IPS-NIHi11 (cell line): ENCODE data around the gene SSH3.

Experiments used
- DNase-seq: peaks from one replicate; pipeline ENCODE4 v3.0.0; 2012; ENCODE audit warnings: mixed read lengths, low spot score

SSH3 gene

DNA sequence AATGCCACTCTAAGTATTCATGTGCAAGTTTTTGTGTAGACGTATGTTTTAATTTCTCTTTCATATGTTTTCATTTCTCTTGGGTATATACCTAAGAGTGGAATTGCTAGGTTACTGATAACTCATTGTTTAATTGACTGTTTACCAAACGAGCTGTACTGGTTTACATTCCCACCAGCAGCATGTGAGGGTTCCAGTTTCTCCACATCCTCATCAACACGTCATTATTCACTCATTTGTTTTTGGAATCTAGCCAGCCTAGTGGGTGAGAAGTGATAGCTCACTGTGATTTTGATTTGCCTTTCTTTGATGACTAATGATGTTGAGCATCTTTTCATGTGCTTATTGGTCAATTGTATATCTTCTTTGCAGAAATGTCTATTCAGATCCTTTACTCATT, 10.2 kb upstream of the SSH3 start:
- DNase-seq = no peak

GRCh38 chr11:67295846-67296245, 7.5 kb upstream of the SSH3 start:
- no peak for DNase-seq

DNA sequence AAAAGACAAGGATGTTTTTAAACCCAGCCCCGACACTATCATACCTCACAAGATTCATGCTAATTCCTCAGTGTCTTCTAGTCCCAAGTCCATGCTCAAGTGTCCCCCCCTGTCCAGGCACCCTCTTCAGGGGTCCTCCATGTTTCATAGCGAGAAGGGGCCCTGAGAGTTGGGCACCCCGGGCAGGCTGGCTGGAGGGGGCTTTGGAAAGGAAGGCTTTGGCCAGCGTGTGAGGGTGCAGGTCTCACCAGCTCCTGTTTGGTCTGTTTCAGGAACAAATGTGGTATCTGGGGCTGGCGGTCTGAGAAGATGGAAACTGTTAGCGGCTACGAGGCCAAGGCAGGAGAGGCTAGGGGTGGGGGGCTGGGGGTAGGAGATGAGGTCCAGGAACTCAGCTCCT, 4.5 kb upstream of the SSH3 start:
- no peak for DNase-seq

DNA sequence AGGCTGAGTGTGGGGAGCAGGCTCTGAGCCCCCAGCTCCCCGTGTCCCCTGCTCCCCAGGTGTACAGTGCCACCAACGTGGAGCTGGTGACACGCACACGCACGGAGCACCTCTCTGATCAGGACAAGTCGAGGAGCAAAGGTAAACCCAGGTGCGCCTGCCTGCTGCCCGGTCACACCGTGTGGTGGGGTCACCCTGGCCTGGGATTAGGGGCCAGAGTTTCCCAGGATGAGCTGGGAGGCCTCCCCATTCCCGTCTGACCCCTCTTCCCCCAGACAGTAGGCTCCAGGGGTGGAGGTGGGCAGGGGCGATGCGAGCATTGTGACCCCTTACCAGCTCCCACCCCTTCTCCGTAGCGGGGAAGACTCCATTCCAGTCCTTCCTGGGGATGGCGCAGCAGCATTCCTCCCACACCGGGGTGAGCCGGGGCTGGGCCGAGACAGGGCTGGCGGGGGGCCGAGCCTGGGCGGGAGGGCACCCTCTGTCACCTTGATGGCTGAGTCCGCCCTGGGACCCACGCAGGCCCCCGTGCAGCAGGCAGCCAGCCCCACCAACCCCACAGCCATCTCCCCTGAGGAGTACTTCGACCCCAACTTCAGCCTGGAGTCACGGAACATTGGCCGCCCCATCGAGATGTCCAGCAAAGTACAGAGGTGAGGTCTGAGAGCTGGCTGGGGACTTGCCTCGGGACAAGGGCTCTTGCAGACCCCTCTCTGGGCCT, 3.7 kb upstream of the SSH3 start:
- no peak for DNase-seq

DNA sequence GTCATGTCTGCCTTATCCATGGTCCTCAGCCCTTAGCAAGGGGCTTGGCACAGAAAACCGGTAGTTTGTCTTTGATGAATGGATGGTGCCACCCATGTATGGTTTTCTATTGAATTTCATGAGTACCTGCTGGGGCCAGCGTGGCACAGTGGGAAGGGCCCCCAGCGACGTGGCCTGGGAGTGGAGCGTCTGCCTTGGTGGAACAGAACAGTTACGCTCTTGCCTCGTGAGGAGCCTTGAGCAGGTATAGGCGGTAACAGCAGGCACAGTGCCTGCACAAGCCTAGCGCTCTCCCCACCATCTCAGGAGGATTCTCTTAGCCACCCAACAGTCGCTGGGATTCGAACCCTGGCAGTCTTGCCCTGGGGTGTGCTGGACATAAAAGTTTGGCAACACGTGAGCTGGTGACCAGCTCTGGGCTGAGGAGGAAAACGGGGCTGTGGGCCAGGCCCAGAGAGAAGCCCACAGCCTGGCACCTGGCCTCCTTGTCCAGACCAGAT, 3.0 kb upstream of the SSH3 start:
- no peak for DNase-seq

- no peak for DNase-seq
These were observed 2.5 kb upstream of the SSH3 start for GRCh38 chr11:67300756-67301312.

DNA sequence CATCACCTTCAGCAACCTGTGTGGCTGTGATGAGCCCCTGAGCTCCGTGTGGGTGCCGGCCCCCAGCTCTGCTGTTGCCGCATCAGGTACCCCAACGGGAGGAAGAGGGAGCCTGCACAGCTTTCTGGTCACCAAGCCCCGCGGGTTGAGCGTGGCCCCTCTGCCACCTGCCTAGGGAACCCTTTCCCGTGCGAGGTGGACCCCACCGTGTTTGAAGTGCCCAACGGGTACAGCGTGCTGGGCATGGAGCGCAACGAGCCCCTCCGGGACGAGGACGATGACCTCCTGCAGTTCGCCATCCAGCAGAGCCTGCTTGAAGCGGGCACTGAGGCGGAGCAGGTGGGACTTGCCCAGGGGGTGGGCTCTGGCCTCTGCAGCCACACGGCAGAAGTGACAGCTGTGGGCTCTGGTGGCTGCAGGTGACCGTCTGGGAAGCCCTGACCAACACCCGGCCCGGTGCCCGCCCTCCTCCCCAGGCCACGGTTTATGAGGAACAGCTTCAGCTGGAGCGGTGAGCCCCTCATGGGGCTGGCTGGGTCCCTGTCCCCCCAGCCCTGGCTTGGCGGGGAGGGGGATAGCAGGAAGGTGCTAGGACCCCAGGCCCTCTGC, 1.9 kb upstream of the SSH3 start:
- no peak for DNase-seq

DNA sequence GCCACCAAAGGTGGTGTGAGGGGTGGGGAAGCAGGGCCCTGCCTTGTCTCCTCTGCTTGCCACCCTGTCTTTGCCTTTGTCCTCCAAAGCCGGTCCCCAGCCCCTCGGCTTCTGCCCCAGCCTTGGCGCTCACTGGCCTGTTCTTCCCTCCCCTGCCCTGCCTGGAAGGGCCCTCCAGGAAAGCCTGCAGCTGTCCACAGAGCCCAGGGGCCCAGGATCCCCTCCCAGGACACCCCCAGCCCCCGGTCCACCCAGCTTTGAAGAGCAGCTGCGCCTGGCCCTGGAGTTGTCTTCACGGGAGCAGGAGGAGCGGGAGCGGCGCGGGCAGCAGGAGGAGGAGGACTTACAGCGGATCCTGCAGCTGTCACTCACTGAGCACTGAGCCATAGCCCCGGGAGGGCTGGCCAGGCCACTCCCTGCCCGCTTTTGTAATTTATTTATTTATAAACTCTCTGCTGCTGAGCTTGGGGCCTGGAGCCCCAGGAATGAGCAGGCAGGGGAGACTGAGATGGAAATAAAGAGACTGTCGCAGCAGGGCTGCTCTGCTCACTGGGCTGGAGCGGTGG, 1.3 kb upstream of the SSH3 start:
- peak; percentile 78 for DNase-seq

- DNase-seq = peak; percentile 69
These were observed 679 bp upstream of the SSH3 start for GRCh38 chr11:67302571-67303131.

DNA sequence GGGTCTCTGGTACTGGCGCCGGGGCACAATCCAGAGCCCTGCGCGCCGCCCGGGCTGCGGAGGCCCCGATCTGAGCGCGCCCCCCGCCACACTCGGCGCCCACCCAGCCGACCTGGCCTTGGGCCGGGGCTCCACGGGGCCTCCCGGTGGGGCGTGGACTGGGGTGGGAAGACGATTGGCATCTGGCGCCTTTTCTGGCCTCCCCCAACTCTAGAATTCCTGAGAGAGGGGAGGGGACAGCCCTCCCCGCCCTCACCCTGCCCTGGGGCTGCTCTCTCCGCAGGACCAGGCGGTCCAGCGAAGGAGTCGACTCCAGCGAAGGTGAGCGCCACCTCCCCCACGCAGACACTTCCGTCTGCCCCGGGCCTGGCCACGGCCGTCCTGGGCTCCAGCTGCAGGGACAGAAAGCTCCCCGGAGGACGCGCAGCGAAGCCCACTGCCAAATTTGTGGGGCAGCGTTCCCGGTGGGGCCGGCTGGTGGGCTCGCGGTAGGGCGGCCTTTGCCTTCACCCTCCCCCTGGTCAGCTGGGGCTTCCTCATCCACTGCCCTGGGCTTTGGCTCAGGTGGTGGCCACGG, 593 bp downstream of the SSH3 start:
- peak; percentile 69 for DNase-seq

GRCh38 chr11:67304511-67305113, 1.3 kb downstream of the SSH3 start:
- no peak for DNase-seq

DNA sequence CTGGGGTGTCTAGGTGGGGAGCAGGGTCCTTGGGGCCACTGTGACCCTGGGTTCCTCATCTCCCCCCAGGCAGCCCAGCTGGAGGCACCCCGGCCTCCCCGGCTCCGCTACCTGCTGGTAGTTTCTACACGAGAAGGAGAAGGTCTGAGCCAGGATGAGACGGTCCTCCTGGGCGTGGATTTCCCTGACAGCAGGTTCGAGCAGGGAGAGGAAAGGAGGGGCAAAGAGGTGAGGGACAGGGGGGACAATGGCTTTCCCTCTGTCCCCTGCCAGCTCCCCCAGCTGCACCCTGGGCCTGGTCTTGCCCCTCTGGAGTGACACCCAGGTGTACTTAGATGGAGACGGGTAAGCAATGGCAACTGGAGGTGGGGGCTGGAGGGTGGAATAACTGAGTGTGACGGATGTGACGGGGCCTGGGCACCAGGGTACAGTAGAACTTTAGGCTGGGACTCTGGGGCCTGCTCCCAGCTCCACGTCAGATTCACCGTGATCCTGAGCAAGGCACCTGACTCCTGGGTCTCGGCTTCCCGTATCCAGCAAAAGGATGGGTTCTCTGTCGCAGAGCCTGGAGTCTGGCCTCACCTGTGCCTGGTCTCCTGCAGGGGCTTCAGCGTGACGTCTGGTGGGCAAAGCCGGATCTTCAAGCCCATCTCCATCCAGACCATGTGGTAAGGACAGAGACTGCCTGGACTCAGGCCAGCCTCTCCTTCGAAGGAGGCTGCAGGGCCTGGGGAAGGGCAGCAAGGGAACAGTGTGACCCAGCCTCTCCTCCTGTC, 3.6 kb downstream of the SSH3 start:
- DNase-seq = no peak

DNA sequence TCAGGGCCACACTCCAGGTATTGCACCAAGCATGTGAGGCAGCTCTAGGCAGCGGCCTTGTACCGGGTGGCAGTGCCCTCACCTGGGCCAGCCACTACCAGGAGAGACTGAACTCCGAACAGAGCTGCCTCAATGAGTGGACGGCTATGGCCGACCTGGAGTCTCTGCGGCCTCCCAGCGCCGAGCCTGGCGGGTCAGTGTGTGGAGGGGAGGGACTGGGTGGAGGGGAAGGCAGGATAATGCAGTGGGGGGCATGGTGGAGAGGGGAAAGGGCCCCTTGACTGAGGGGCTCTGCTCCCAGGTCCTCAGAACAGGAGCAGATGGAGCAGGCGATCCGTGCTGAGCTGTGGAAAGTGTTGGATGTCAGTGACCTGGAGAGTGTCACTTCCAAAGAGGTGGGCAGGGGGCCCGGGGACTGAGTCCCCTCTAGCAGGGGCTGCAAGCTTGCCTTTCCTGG, 4.2 kb downstream of the SSH3 start:
- no peak for DNase-seq

DNA sequence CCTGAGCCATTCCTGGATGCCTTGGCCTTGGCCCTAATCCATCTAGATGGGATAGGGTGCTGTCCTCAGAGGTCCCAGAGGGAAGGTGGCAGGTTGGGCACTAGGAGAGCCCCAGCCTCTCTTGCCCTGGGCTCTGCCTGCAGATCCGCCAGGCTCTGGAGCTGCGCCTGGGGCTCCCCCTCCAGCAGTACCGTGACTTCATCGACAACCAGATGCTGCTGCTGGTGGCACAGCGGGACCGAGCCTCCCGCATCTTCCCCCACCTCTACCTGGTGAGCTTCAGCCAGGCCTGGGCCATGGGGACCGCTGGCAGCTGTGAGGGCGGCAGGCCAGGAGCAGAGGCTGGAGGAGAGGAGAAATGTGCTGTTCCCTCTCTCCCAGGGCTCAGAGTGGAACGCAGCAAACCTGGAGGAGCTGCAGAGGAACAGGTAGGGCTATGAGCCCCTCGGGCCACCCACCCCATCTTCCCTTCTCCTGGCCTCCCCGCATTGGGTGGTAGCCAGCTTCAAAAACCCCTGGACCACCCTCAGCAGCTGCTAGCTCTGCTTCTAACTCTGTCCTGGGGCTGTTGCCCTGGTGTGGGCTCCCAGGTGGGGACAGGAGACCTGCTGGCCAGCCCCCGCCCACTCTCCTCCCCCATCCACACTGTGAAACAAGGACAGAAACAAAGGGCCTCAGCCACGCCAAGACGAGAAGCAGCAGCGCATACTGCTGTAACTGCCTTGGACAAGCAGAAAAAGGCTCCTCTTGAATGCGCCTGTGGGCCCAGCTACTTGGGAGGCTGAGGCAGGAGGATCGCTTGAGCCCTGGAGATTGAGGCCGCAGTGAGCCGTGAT, 4.9 kb downstream of the SSH3 start:
- DNase-seq = no peak

DNA sequence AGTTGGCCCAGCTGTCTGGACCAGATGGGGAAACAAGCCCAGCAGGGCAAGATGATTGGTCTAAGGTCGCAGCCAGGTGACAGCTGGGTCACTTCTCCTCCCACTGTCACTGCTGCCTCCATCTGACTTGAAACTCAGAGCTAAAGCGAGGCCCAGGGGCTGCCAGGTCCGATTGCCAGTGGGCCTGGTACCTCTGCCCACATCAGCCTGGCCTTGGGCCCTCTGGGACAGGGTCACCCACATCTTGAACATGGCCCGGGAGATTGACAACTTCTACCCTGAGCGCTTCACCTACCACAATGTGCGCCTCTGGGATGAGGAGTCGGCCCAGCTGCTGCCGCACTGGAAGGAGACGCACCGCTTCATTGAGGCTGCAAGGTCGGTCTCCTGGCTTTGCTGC, 5.8 kb downstream of the SSH3 start:
- DNase-seq = no peak

DNA sequence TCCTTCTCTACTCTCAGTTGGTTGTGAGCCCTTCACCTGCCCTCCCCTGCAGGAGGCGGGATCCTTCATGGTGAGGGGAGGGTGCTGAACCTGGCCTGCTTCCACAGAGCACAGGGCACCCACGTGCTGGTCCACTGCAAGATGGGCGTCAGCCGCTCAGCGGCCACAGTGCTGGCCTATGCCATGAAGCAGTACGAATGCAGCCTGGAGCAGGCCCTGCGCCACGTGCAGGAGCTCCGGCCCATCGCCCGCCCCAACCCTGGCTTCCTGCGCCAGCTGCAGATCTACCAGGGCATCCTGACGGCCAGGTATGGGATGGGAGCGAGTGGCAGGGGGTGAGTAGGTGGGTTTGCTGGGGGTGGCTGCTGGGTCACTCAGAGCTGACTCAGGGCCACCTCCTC, 6.3 kb downstream of the SSH3 start:
- DNase-seq = no peak

DNA sequence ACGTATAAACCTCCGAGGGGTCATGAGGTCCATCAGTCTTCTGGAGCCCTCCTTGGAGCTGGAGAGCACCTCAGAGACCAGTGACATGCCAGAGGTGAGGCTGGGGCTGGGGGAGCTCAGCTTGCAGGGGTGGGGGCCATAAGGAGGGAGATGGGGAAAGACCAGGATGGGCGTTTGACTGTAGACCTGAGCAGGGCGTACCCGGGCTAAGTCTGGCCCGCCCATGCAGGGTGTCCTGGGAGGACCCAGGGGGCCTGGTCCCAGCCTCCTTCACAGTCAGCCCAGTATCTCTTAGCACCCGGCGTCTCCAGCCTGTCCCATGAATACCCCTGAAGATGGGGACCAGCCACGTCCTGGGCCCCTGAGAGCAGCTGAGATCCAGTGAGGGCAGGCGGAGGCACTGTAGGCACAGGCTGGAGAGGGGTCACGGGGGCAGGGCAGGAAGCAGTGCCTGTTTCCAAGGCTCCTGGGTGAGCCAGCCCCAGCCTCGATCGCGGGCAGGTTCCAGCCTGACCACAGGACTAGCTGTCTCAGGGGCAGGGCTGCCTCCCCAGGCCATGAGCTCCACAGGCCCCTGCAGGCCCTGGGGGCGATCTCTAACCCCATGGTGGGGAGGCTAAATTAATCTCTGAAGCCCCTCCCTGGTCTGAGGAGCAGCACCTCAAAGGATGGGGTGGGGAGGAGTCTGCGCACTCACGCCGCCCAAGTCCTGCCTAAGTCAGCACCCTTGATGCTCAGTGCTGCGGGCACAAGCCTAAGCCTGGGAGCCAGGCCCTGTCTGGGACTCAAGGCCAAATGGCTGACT, 7.1 kb downstream of the SSH3 start:
- DNase-seq = no peak

DNA sequence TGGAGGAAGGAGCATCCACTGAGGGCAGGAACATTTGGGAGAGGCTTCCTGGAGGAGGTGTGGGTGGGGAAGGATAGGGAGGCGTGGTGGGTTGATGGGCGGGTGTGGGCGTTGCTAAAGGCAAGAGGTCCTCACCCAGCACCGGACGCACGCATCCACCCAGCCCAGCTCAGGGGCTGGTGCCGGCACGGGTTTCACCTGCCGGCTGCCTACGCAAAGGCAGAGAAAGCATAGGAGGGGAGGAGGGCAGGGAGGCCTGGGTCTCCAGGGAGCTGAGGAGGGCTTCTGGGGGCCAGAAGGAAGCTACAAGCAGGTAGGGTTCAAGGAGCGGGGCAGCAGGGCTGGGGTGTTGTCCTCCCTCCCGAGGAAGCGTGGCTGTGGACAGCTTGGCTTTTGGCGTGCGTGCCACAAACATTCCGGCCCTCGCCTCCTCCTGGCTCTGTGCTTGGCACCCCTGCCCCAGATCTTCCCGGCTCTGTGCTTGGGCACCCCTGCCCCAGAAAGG, 7.8 kb downstream of the SSH3 start:
- no peak for DNase-seq

DNA sequence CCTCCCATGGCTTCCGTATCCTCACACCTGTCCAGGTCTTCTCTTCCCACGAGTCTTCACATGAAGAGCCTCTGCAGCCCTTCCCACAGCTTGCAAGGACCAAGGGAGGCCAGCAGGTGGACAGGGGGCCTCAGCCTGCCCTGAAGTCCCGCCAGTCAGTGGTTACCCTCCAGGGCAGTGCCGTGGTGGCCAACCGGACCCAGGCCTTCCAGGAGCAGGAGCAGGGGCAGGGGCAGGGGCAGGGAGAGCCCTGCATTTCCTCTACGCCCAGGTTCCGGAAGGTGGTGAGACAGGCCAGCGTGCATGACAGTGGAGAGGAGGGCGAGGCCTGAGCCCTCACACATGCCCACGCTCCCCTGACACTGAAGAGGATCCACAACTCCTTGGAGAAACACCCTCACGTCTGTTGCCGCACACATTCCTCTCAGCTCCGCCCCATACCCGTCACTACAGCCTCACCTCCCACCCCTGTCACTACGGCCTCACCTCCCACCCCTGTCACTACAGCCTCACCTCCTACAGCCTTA, 8.3 kb downstream of the SSH3 start:
- DNase-seq = no peak
